ENCODE data around the gene ZNF184.

Gene ZNF184

GRCh38 chr6:27471365-27472115 lies 1.4 kb downstream of the ZNF184 start:
- H3K9ac ChIP-seq (ENCODE audit: low read length): no peak overlapping the region
- H3K18ac ChIP-seq (ENCODE audit: low read length): no peak overlapping the region
- H3K4me1 ChIP-seq (ENCODE audit: control insufficient read depth in 1 of 2, insufficient read depth in 2 of 2, low read length in 2 of 2): no peaks in the 10 kb centered on the region
- H2BK12ac ChIP-seq (ENCODE audit: low read length): no peak overlapping the region
- H3K4me2 ChIP-seq (ENCODE audit: low read length): peak overlapping the region; percentile 70
- H3K27ac ChIP-seq (ENCODE audit: low read depth, low read length): no peak overlapping the region
- H3K27me3 ChIP-seq (ENCODE audit: insufficient read depth, low read length): no peaks in the 10 kb centered on the region
- no peaks in the 10 kb centered on the region for H3K79me2 ChIP-seq (ENCODE audit: control insufficient read depth, insufficient read depth, low read length, poor library complexity)
- H2BK5ac ChIP-seq (ENCODE audit: low read depth, low read length, poor library complexity): no peak overlapping the region
- no peak overlapping the region for H4K91ac ChIP-seq (ENCODE audit: low read depth, low read length)
- no peak for DNase-seq
- no peak overlapping the region for H3K4ac ChIP-seq (ENCODE audit: low read depth, low read length)
- no peak overlapping the region for H4K8ac ChIP-seq (ENCODE audit: low read depth, low read length)
- H3K79me1 ChIP-seq (ENCODE audit: low read length): peaks cover 9% of the 10 kb centered on the region
- H3K9me3 ChIP-seq (ENCODE audit: insufficient read depth, low read depth, low read length): no peaks in the 10 kb centered on the region
- no peak overlapping the region for H4K12ac ChIP-seq (ENCODE audit: low read depth, low read length)
- no peak overlapping the region for H2AK5ac ChIP-seq (ENCODE audit: low read length)
- H3K23ac ChIP-seq (ENCODE audit: low read length): no peak overlapping the region
- peaks cover 0 to 4% of the 10 kb centered on the region in 2 experiments for H3K36me3 ChIP-seq (ENCODE audit: control insufficient read depth in 1 of 2, insufficient read depth in 2 of 2, low read length in 2 of 2)
- no CpG with 5 or more reads among the region's 6 CpGs for WGBS (ENCODE audit: extremely low coverage, insufficient coverage, insufficient read length)
- H2AFZ ChIP-seq (ENCODE audit: insufficient read depth, low read length, poor library complexity): no peak overlapping the region
- no peak overlapping the region for H3K4me3 ChIP-seq (ENCODE audit: low read depth, low read length)
- no peak overlapping the region for H3K14ac ChIP-seq (ENCODE audit: low read length)
- no peak overlapping the region for H2BK120ac ChIP-seq (ENCODE audit: insufficient read depth, low read length, poor library complexity)

- no CpG with 5 or more reads among the region's 2 CpGs for WGBS (ENCODE audit: extremely low coverage, insufficient coverage, insufficient read length)
These were observed 2.9 kb downstream of the ZNF184 start for GRCh38 chr6:27470023-27470422.

GRCh38 chr6:27468334-27468733 lies 4.6 kb downstream of the ZNF184 start:
- no peaks in the 10 kb centered on the region for H3K27me3 ChIP-seq (ENCODE audit: insufficient read depth, low read length)
- H3K79me1 ChIP-seq (ENCODE audit: low read length): peaks cover 8% of the 10 kb centered on the region
- H3K14ac ChIP-seq (ENCODE audit: low read length): no peak overlapping the region
- no peak overlapping the region for H3K18ac ChIP-seq (ENCODE audit: low read length)
- H3K27ac ChIP-seq (ENCODE audit: low read depth, low read length): no peak overlapping the region
- H4K8ac ChIP-seq (ENCODE audit: low read depth, low read length): no peak overlapping the region
- H2AK5ac ChIP-seq (ENCODE audit: low read length): no peak overlapping the region
- no peaks in the 10 kb centered on the region for H3K79me2 ChIP-seq (ENCODE audit: control insufficient read depth, insufficient read depth, low read length, poor library complexity)
- H3K36me3 ChIP-seq (ENCODE audit: control insufficient read depth in 1 of 2, insufficient read depth in 2 of 2, low read length in 2 of 2): peaks cover 0 to 4% of the 10 kb centered on the region in 2 experiments
- no peak overlapping the region for H2BK120ac ChIP-seq (ENCODE audit: insufficient read depth, low read length, poor library complexity)
- no peak overlapping the region for H2BK5ac ChIP-seq (ENCODE audit: low read depth, low read length, poor library complexity)
- H4K12ac ChIP-seq (ENCODE audit: low read depth, low read length): no peak overlapping the region
- H3K9me3 ChIP-seq (ENCODE audit: insufficient read depth, low read depth, low read length): no peaks in the 10 kb centered on the region
- no peaks in the 10 kb centered on the region for H3K4me1 ChIP-seq (ENCODE audit: control insufficient read depth in 1 of 2, insufficient read depth in 2 of 2, low read length in 2 of 2)
- H2AFZ ChIP-seq (ENCODE audit: insufficient read depth, low read length, poor library complexity): no peak overlapping the region
- no peak for DNase-seq
- H2BK12ac ChIP-seq (ENCODE audit: low read length): no peak overlapping the region
- no peak overlapping the region for H3K4ac ChIP-seq (ENCODE audit: low read depth, low read length)
- no peak overlapping the region for H3K4me2 ChIP-seq (ENCODE audit: low read length)
- H3K4me3 ChIP-seq (ENCODE audit: low read depth, low read length): no peak overlapping the region
- H3K23ac ChIP-seq (ENCODE audit: low read length): no peak overlapping the region
- no peak overlapping the region for H4K91ac ChIP-seq (ENCODE audit: low read depth, low read length)
- no peak overlapping the region for H3K9ac ChIP-seq (ENCODE audit: low read length)

More at GRCh38 chr6:27470023-27470422, 2.9 kb downstream of the ZNF184 start:
- no peak overlapping the region for H2AK5ac ChIP-seq (ENCODE audit: low read length)
- no peaks in the 10 kb centered on the region for H3K79me2 ChIP-seq (ENCODE audit: control insufficient read depth, insufficient read depth, low read length, poor library complexity)
- H3K4ac ChIP-seq (ENCODE audit: low read depth, low read length): no peak overlapping the region
- H3K23ac ChIP-seq (ENCODE audit: low read length): no peak overlapping the region
- no peak overlapping the region for H3K14ac ChIP-seq (ENCODE audit: low read length)
- peaks cover 0 to 4% of the 10 kb centered on the region in 2 experiments for H3K36me3 ChIP-seq (ENCODE audit: control insufficient read depth in 1 of 2, insufficient read depth in 2 of 2, low read length in 2 of 2)
- no peak overlapping the region for H2BK5ac ChIP-seq (ENCODE audit: low read depth, low read length, poor library complexity)
- no peak overlapping the region for H3K9ac ChIP-seq (ENCODE audit: low read length)
- no peak overlapping the region for H4K8ac ChIP-seq (ENCODE audit: low read depth, low read length)
- H3K27me3 ChIP-seq (ENCODE audit: insufficient read depth, low read length): no peaks in the 10 kb centered on the region
- no peak overlapping the region for H4K91ac ChIP-seq (ENCODE audit: low read depth, low read length)
- H3K4me2 ChIP-seq (ENCODE audit: low read length): no peak overlapping the region
- no peak overlapping the region for H2BK12ac ChIP-seq (ENCODE audit: low read length)
- DNase-seq: no peak
- H2BK120ac ChIP-seq (ENCODE audit: insufficient read depth, low read length, poor library complexity): no peak overlapping the region
- peaks cover 9% of the 10 kb centered on the region for H3K79me1 ChIP-seq (ENCODE audit: low read length)
- H3K27ac ChIP-seq (ENCODE audit: low read depth, low read length): no peak overlapping the region
- H3K9me3 ChIP-seq (ENCODE audit: insufficient read depth, low read depth, low read length): no peaks in the 10 kb centered on the region
- H3K4me3 ChIP-seq (ENCODE audit: low read depth, low read length): no peak overlapping the region
- no peak overlapping the region for H3K18ac ChIP-seq (ENCODE audit: low read length)
- H4K12ac ChIP-seq (ENCODE audit: low read depth, low read length): no peak overlapping the region
- no peak overlapping the region for H2AFZ ChIP-seq (ENCODE audit: insufficient read depth, low read length, poor library complexity)
- H3K4me1 ChIP-seq (ENCODE audit: control insufficient read depth in 1 of 2, insufficient read depth in 2 of 2, low read length in 2 of 2): no peaks in the 10 kb centered on the region

GRCh38 chr6:27452496-27452897 lies 20.4 kb downstream of the ZNF184 start:
- Histone ChIP-seq H3K9ac (ENCODE audit: low read length) (no peak overlapping the region), H3K14ac (ENCODE audit: low read length) (no peak overlapping the region), H2AFZ (ENCODE audit: insufficient read depth, low read length, poor library complexity) (no peak overlapping the region), H2BK12ac (ENCODE audit: low read length) (no peak overlapping the region), H2AK5ac (ENCODE audit: low read length) (no peak overlapping the region), H3K27me3 (ENCODE audit: insufficient read depth, low read length) (no peaks in the 10 kb centered on the region), H4K91ac (ENCODE audit: low read depth, low read length) (no peak overlapping the region), H4K12ac (ENCODE audit: low read depth, low read length) (no peak overlapping the region), H3K4me2 (ENCODE audit: low read length) (no peak overlapping the region), H3K23ac (ENCODE audit: low read length) (no peak overlapping the region), H3K4me1 (ENCODE audit: control insufficient read depth in 1 of 2, insufficient read depth in 2 of 2, low read length in 2 of 2) (no peaks in the 10 kb centered on the region), H3K36me3 (ENCODE audit: control insufficient read depth in 1 of 2, insufficient read depth in 2 of 2, low read length in 2 of 2) (peaks cover 7 to 33% of the 10 kb centered on the region in 2 experiments), H3K79me2 (ENCODE audit: control insufficient read depth, insufficient read depth, low read length, poor library complexity) (no peaks in the 10 kb centered on the region), H2BK120ac (ENCODE audit: insufficient read depth, low read length, poor library complexity) (no peak overlapping the region), H3K9me3 (ENCODE audit: insufficient read depth, low read depth, low read length) (peaks cover 10% of the 10 kb centered on the region), H3K27ac (ENCODE audit: low read depth, low read length) (no peak overlapping the region), H3K79me1 (ENCODE audit: low read length) (no peaks in the 10 kb centered on the region), H3K18ac (ENCODE audit: low read length) (no peak overlapping the region), H3K4me3 (ENCODE audit: low read depth, low read length) (no peak overlapping the region), H2BK5ac (ENCODE audit: low read depth, low read length, poor library complexity) (no peak overlapping the region), H3K4ac (ENCODE audit: low read depth, low read length) (no peak overlapping the region), H4K8ac (ENCODE audit: low read depth, low read length) (no peak overlapping the region)
- WGBS (ENCODE audit: extremely low coverage, insufficient coverage, insufficient read length): no CpG with 5 or more reads among the region's 3 CpGs
- no peak for DNase-seq

Measured in trophoblast cell (in vitro differentiated cells and primary cell).